ENCODE results near the gene INPP5F.
A peak's percentile ranks its signal among the peaks of the same experiment; 100 is the strongest.

INPP5F gene

DNA sequence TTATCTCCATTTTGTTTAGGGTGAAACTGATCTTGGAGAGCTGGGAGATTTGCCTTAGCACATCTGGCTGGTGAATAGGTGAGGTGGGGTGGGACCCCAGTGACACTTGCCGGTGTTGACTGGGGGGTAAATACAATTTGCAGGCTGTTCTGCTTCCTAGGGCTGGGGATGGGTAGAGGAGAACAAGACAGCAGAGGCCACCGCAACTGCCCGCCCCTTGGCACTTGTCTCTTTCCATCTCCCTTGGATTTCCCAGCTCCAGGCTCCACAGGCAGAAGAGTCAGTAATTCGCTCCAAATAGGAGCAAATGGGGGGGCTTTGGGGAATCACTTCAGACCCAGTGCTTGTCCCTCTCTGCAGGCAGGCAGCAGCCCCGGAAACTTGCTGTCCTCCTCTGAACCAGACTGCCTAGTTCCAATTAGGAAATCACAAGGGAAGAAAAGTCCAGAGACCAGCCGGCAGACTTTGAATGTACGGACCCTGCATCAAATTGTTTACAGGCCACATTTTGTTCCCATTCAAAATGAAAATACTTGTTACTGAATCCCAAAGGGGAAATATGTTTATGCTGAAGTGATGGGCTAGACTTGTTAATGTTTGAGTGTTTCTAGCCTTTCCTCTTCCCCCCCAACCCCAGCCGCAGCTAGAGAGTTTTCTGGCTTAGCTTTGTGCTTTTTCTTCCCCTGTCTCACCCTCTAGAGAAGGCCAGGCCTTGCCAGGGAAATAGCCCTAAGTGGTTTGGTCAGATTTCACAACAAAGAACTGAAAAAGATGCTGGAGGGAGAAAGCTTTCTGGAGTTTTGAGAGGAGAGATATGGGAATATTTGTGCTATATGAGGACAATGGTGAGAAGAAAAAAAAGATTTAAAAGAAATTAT lies 10.0 kb upstream of the INPP5F start:
- Histone ChIP-seq H3K14ac (ENCODE audit: low read length) (peak overlapping the region; percentile 38), H3K27me3 (ENCODE audit: control insufficient read depth in 3 of 3, insufficient read depth in 3 of 3, low read depth in 1 of 3, low read length in 3 of 3) (no peaks in the 10 kb centered on the region), H2AFZ (ENCODE audit: low read length) (peak overlapping the region; percentile 86), H4K91ac (ENCODE audit: low read depth, low read length, poor library complexity) (no peak overlapping the region), H3K36me3 (replicated peaks in 1 of 2; ENCODE audit: control insufficient read depth in 2 of 2, insufficient read depth in 2 of 2, low read length in 2 of 2) (no peaks in the 10 kb centered on the region), H2BK12ac (ENCODE audit: low read length) (no peak overlapping the region), H3K9me3 (replicated peaks in 1 of 2; ENCODE audit: control insufficient read depth in 2 of 2, insufficient read depth in 1 of 2, low read depth in 1 of 2, low read length in 2 of 2) (peaks cover 0 to 12% of the 10 kb centered on the region in 2 donors), H3K27ac (replicated peaks; ENCODE audit: low read length) (peak overlapping the region; percentile 17), H2BK5ac (ENCODE audit: low read length) (peak overlapping the region; percentile 39), H2AK5ac (ENCODE audit: low read depth, low read length) (no peak overlapping the region), H2BK120ac (ENCODE audit: low read depth, low read length) (no peak overlapping the region), H3K18ac (ENCODE audit: low read length) (peak overlapping the region; percentile 65), H3K23ac (ENCODE audit: low read depth, low read length, poor library complexity) (no peak overlapping the region), H2BK15ac (ENCODE audit: low read length) (no peak overlapping the region), H3K4me2 (ENCODE audit: insufficient read depth, low read length, poor library complexity, severe bottlenecking) (no peak overlapping the region), H4K8ac (ENCODE audit: low read depth, low read length) (no peak overlapping the region), H3K4ac (ENCODE audit: low read length) (no peak overlapping the region), H3K4me1 (ENCODE audit: control insufficient read depth in 2 of 2, insufficient read depth in 1 of 2, low read depth in 1 of 2, low read length in 2 of 2) (peaks cover 4 to 12% of the 10 kb centered on the region in 2 donors), H3K9ac (ENCODE audit: low read depth, low read length, poor library complexity) (no peak overlapping the region), H3K4me3 (ENCODE audit: low read length in 2 of 2) (no peak overlapping the region), H3K79me1 (ENCODE audit: low read depth, low read length) (no peaks in the 10 kb centered on the region)
- WGBS, 2 donors (ENCODE audit: extremely low coverage in 2 of 2, insufficient read length in 2 of 2, insufficient replicate concordance in 1 of 2) = no CpG with 5 or more reads among the region's 8 CpGs
- no peak for DNase-seq (ENCODE audit: low spot score)

DNA sequence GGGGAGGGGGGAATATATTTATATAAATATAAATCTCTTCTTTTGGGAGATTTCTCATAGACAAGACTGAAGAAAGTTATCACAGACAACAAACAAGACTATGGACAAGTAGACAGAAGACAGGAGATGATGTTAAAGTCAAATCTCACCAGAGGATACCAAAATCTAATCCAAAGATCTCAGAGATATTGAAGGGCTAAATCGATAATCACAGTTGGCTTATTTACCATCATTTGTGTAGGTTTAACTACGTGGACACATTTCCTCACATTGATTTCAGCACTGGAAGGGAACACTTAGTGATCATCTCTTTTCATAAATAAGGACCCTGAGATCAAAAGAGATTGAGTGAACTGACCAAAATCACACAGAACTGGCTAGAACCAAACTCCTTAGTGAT lies 2.7 kb upstream of the INPP5F start:
- H3K14ac ChIP-seq (ENCODE audit: low read length) = no peak overlapping the region
- no CpG with 5 or more reads among the region's 2 CpGs for WGBS, 2 donors (ENCODE audit: extremely low coverage in 2 of 2, insufficient read length in 2 of 2, insufficient replicate concordance in 1 of 2)
- no peak overlapping the region for H2BK12ac ChIP-seq (ENCODE audit: low read length)
- no peak overlapping the region for H2AFZ ChIP-seq (ENCODE audit: low read length)
- H2BK5ac ChIP-seq (ENCODE audit: low read length) = no peak overlapping the region
- H3K9ac ChIP-seq (ENCODE audit: low read depth, low read length, poor library complexity) = no peak overlapping the region
- H4K91ac ChIP-seq (ENCODE audit: low read depth, low read length, poor library complexity) = no peak overlapping the region
- H3K27ac ChIP-seq (replicated peaks; ENCODE audit: low read length) = no peak overlapping the region
- peaks cover 14 to 18% of the 10 kb centered on the region in 2 donors for H3K4me1 ChIP-seq (ENCODE audit: control insufficient read depth in 2 of 2, insufficient read depth in 1 of 2, low read depth in 1 of 2, low read length in 2 of 2)
- peaks cover 2 to 9% of the 10 kb centered on the region in 2 donors for H3K9me3 ChIP-seq (replicated peaks in 1 of 2; ENCODE audit: control insufficient read depth in 2 of 2, insufficient read depth in 1 of 2, low read depth in 1 of 2, low read length in 2 of 2)
- H2BK120ac ChIP-seq (ENCODE audit: low read depth, low read length) = no peak overlapping the region
- H2AK5ac ChIP-seq (ENCODE audit: low read depth, low read length) = no peak overlapping the region
- H3K18ac ChIP-seq (ENCODE audit: low read length) = no peak overlapping the region
- H3K36me3 ChIP-seq (replicated peaks in 1 of 2; ENCODE audit: control insufficient read depth in 2 of 2, insufficient read depth in 2 of 2, low read length in 2 of 2) = no peaks in the 10 kb centered on the region
- H2BK15ac ChIP-seq (ENCODE audit: low read length) = no peak overlapping the region
- H4K8ac ChIP-seq (ENCODE audit: low read depth, low read length) = no peak overlapping the region
- H3K79me1 ChIP-seq (ENCODE audit: low read depth, low read length) = no peaks in the 10 kb centered on the region
- no peak overlapping the region for H3K4me2 ChIP-seq (ENCODE audit: insufficient read depth, low read length, poor library complexity, severe bottlenecking)
- no peak for DNase-seq (ENCODE audit: low spot score)
- no peak overlapping the region for H3K4ac ChIP-seq (ENCODE audit: low read length)
- H3K4me3 ChIP-seq (ENCODE audit: low read length in 2 of 2) = no peak overlapping the region
- H3K23ac ChIP-seq (ENCODE audit: low read depth, low read length, poor library complexity) = no peak overlapping the region
- H3K27me3 ChIP-seq (ENCODE audit: control insufficient read depth in 3 of 3, insufficient read depth in 3 of 3, low read depth in 1 of 3, low read length in 3 of 3) = no peaks in the 10 kb centered on the region

- no peaks in the 10 kb centered on the region for H3K79me1 ChIP-seq (ENCODE audit: low read depth, low read length)
- peaks cover 14 to 18% of the 10 kb centered on the region in 2 donors for H3K4me1 ChIP-seq (ENCODE audit: control insufficient read depth in 2 of 2, insufficient read depth in 1 of 2, low read depth in 1 of 2, low read length in 2 of 2)
- no peak overlapping the region for H3K4me2 ChIP-seq (ENCODE audit: insufficient read depth, low read length, poor library complexity, severe bottlenecking)
- no CpG with 5 or more reads among the region's 3 CpGs for WGBS, 2 donors (ENCODE audit: extremely low coverage in 2 of 2, insufficient read length in 2 of 2, insufficient replicate concordance in 1 of 2)
- no peak overlapping the region for H4K8ac ChIP-seq (ENCODE audit: low read depth, low read length)
- peak overlapping the region; percentile 17 for H3K27ac ChIP-seq (replicated peaks; ENCODE audit: low read length)
- no peak overlapping the region for H3K14ac ChIP-seq (ENCODE audit: low read length)
- no peaks in the 10 kb centered on the region for H3K27me3 ChIP-seq (ENCODE audit: control insufficient read depth in 3 of 3, insufficient read depth in 3 of 3, low read depth in 1 of 3, low read length in 3 of 3)
- H3K18ac ChIP-seq (ENCODE audit: low read length) = peak overlapping the region; percentile 44
- no peak overlapping the region for H2AK5ac ChIP-seq (ENCODE audit: low read depth, low read length)
- peaks cover 2 to 9% of the 10 kb centered on the region in 2 donors for H3K9me3 ChIP-seq (replicated peaks in 1 of 2; ENCODE audit: control insufficient read depth in 2 of 2, insufficient read depth in 1 of 2, low read depth in 1 of 2, low read length in 2 of 2)
- peak overlapping the region in 1 of 2 donors; percentile 8 for H3K4me3 ChIP-seq (ENCODE audit: low read length in 2 of 2)
- H2BK15ac ChIP-seq (ENCODE audit: low read length) = no peak overlapping the region
- H4K91ac ChIP-seq (ENCODE audit: low read depth, low read length, poor library complexity) = no peak overlapping the region
- no peaks in the 10 kb centered on the region for H3K36me3 ChIP-seq (replicated peaks in 1 of 2; ENCODE audit: control insufficient read depth in 2 of 2, insufficient read depth in 2 of 2, low read length in 2 of 2)
- no peak overlapping the region for H3K4ac ChIP-seq (ENCODE audit: low read length)
- no peak overlapping the region for H2BK5ac ChIP-seq (ENCODE audit: low read length)
- H2BK12ac ChIP-seq (ENCODE audit: low read length) = no peak overlapping the region
- H3K9ac ChIP-seq (ENCODE audit: low read depth, low read length, poor library complexity) = no peak overlapping the region
- H3K23ac ChIP-seq (ENCODE audit: low read depth, low read length, poor library complexity) = no peak overlapping the region
- H2BK120ac ChIP-seq (ENCODE audit: low read depth, low read length) = no peak overlapping the region
- peak overlapping the region; percentile 10 for H2AFZ ChIP-seq (ENCODE audit: low read length)
- no peak for DNase-seq (ENCODE audit: low spot score)
Observed at GRCh38 chr10:119723624-119724023, 2.2 kb upstream of the INPP5F start.
